HG03565 (cell line): ENCODE results near the gene NR2F2.

ENCODE experiments used
- ATAC-seq: cut with Tn5 transposase; IDR thresholded peaks from one replicate; pipeline ENCODE4 v1.9.1; 2021; ENCODE audit warnings: mild to moderate bottlenecking, moderate library complexity; ENCODE audit not compliant: unreplicated experiment

The NR2F2 gene

DNA sequence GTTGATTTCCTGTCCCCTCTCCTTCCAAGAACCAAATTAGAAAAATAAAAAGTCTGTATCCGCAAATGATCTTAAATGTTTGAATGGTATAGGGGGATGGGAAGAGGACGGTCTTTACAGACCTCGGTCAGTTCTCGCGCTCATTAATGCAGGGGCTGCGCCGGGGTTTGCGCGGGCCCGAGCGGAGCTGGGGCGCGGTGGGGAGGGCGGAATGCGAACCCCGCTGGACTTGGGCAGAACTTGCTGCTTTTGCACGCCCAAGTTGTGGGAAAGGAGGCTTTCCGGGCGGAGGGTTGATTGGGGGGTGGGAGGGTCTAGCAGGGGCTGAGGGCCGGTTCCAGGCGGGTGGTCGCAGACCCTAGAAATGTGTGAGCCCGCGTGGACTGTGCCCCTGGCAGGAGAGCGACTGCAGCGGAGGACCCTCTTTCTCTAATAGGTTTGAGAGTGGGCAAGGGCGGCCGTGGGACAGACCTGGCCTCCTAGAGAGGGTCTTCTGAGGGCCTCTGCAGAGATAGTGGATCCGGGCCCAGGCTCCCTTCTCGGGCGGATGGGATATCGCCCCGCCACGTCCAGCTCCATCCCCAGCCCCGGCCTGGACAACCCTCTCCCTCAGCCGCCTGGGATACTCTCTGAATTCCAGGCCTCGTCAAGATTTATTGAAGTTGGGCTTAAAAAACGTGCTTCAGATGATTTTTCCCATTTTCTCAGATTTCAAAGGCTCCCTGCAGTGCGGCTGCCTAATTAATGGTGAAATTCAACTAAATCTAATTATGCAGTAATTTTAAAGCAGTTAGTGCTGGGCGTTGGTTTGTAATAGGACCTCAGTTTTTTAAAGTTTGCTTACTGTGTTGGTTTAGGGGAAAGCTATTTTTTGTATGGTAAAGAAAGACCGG lies 11.3 kb downstream of the NR2F2 start:
- ATAC-seq = no peak

GRCh38 chr15:96342406-96343112 lies 12.1 kb downstream of the NR2F2 start:
- ATAC-seq = no peak

DNA sequence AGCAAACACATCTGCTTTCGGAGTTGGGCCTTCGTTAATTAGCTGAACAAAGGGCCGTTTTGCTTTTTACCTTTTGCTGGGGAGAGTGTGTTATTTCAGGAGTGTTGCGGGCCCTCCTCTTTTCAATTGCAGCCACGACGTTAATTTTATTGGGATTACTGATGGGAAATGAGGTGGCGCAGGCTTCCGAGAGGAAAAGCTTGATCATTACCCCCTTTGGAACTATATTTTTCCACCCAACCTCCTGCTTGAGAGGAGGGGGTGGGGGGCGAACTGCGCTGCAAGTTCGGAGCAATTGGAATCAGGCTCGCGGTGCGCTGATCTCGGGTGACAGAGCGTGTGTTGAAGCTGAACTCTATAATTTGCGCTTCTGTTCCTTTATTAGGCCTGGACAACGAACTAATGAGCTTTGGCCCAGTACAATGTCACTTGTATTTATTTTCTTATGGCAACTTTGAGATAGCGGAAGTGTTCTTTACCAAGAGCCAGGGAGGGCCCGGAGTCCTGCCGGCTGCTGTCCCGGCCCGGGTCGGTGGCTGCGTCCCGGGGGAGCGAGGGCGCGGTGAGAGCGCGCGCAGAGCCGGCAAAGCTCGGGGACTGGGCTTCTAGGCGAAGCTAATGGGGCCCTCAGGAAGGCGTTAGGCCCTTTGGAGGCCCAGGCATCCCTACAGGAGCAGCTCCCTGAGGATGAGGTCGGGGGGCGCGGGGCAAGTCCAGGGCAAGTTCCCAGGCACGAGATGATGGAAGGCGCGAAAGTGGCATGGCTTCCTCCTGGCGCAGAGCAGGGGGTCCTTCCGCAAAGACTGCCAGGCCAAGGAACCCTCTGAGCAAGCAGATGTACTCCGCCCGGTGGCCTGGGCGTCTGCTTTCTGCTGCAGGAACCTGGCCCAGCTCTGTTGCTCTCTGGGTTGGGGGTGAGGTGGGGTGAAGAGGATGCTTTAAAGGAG lies 12.9 kb downstream of the NR2F2 start:
- no peak for ATAC-seq

DNA sequence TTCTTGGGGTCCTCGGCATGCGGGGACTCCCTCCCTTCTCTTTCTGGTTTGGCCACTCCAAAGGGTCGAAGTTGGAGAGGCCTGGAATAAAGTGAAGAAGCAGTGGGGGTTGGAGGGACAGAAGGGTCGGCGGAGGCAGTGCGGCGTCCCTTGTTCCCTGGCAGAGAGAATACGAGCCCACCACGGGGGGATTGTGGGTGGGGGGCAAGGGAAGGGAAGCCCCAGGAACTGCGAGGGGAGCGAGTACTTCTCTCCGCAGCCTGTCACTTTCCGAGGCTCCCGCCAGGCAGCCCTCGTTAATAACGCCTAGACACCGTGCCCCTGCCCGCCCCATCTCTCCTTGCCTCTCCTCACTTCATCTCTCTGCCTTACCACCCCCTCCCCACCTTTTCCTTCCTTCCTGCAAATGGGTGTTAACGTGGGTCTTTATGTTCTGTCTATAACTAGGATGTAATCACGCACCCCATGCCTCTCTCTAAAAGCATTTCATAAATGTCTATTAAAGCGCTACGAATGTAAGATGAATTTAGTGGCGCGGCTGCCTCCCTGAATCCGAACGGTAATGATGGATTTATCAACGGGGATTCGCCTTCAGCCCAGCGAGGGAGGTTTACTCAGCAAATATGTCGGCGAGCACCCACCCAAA lies 13.7 kb downstream of the NR2F2 start:
- no peak for ATAC-seq

GRCh38 chr15:96344706-96345559 lies 14.4 kb downstream of the NR2F2 start:
- ATAC-seq = no peak

DNA sequence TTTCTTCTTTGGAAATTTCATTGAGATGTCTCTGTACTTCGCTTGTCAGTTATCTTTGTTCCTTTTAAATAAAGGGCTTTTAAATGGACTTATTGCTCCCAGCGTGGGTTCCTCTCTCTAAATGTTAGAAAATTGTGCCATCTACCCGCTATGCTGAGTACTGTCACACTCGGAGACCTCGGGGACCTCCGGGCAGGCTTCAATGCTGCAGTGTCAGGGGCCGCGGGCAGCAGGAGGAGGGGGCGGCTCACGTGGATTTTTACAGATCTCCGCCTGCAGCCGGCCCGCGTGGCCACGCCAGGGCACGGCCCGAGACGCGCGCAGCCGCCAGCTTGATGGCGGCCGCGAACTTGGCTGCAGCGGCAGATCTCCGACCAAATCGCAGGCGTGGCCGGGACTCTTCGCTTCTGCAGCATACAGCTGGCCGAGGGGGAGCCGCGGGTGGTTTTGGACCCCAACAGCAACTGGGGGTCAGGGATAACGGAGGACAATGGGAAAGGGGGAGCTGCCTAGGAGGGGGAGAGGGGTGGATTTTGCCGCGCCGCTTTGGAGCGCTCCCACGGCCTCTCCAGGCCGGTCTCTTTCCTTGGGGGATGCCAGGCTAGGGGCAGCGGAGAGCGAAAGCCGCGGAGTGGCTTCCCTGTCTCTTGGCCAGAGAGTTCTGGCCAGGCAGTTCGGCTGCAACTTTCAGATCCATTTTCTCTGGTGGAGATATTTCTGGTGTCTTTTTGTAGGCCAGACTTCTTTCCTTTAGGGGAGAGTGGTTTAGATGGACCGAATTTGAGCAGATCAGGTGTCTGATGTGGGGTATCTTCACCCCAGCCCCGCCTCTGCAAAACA lies 15.3 kb downstream of the NR2F2 start:
- peak; percentile 65 for ATAC-seq

DNA sequence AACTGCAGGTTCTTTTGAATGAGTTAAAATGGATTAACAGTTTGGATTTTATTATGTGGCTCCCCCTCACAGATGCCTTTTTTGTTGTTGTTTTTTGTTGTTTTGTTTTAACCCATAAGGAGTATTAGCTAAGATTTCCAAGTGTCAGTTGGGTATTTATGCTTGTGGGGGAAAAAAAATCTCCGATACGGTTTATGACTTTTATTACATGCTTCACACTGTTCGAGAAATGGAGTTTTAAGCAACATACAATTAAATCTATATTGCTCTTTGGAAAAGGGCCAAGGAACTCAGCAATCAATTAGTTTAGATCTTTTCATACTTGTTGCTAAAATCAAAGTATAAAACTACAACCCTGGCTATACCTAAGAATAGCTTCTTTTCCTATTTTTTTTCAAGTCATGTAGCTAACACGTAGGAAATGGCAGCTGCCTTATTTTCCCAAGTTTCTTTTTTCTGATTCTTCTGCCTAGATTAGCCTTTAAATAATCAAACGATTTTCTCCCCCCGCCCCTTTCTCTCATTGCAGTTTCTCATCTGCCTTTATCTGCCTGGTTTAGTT lies 16.0 kb downstream of the NR2F2 start:
- ATAC-seq = no peak

- no peak for ATAC-seq
Observed at GRCh38 chr15:96347181-96348111, 16.9 kb downstream of the NR2F2 start.

DNA sequence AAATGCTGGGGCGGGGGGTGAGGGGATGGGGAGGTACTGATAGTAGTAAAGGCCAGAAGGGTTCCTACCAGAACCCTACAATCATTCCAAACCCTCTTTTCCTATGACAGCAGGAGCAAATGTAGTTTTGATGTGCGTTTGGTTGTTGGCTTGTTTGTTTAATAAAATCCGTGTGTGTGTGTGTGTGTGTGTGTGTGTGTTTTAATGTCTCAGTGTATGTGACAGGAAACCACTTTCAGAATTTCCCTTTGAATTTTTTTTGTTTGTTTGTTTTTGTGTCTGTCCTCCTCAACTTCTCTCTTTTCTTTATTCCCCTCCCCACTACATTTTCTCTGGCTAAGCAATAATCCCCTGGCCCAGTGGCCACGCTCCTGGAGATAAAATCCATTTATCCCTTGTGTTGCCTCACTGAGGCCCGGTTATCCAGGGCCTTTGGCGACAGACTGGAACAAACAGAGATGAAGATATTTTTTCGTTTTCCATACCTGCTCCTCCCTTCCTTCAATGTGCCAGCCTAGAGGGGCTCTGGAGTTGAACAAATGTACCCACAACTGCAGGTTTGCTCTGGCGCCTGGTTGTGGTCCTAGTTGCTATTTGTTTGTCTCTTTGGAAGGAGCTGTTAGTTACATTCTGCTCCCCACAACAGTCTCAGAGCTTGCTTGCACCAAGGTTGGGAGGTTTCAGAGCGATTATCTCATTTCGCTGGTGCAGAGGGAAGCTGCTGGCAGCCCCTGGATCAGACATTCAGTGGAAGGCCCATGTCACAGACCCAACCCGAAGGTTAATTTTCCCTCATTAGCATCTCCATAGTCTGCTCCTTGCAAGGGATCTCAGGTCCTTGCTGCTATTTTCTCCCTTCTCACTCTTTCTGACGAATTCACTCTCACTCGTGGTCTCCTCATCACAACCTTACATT lies 17.9 kb downstream of the NR2F2 start:
- no peak for ATAC-seq

GRCh38 chr15:96349034-96349856 lies 18.7 kb downstream of the NR2F2 start:
- no peak for ATAC-seq

DNA sequence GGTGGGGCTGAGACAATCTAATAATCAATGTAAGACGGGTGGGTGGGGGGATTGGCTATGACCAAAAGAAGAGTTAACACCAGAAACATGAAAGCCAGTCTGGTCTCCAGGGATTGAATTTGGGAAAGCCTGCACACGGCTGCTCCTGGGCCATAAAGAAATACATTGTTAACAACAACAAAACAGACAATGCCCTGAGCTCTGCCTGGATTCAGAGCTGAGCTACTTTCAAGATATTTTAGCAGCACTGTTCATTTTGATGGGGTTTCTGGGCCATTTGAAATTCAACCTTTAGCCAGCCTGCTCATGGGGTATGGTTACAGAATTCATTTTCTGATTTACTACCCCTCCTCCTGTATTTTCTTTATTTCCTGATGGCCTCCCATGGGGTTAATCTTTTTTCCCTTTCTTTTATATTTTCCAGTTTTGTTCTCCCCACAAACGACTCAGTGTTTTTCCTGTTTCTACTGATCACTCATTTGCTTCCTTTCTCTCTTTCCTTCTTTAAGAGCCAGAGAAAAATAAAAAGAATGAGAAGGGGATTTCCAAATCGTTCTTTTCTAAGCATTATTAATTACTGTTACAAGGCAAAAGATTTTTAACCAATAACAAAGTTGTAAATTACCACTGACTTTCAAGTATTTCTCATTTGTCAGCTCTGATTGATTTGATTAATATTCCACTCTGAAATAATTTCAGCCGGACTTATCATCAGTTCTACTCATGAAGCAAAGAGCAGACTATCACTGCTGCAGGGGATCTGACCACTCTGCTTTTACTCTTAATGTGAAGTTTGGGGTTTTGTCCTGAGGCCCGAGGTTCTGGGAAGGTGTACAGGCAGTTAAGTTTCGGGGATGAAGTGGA lies 19.6 kb downstream of the NR2F2 start:
- ATAC-seq = no peak

DNA sequence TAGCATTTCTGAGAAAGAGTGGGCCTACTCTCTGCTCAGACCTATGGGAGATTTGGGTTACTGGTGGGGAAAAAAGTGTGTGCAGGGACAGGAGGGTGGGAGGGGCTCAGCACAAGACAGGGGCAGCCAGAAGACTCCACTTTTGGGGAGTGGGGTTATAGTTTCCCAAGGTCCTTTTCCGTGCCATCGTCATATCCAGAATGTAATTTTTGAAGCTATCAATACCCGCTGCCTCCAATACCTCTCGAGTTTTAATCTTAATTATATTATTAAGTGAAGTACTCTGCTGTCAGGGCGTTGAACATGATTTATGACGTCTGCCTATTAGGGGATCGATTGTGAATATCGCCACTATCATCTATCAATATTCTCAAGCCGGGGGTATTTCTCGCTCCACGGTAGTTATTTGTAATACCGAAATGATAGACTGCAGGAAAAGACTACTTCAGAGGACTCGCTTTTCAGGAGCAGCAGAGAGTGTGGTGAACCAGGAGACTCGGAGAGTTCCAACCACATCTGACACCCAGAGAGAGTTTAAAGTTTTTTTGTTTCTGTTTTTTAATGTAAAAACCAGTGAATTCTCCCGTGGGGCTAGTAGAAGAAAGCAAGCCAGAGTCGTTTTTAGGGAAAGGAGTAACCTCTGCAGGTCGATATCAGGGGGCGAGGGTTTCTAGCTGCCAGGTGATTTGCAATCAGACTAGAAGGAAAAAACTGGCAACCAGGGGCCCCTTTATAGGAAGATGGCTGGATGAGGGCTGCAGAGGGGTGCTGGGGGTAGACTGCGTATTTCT lies 20.6 kb downstream of the NR2F2 start:
- no peak for ATAC-seq

GRCh38 chr15:96351761-96352603 lies 21.5 kb downstream of the NR2F2 start:
- no peak for ATAC-seq
